ENCODE results near the gene TMEM54. TPM values are rescaled to one million over a fixed set of nuclear protein-coding genes. Genes with fewer than 3 reads are reported as not detected.

TMEM54 gene
- total and polyA plus RNA-seq, 9 of the 15 experiments (the other 6 are each of a cell fraction or from before 2014, with no cell fraction given): 1.00 to 16.2 (median 8.2) TPM

- FAIRE-seq (peak; percentile 35), DNase-seq (ENCODE audit: extremely low read depth in 1 of 4, low spot score in 3 of 4) (peak; percentile 88 to 96 (median 93)), ATAC-seq (peak; percentile 97)
- in situ Hi-C loops (cut with MboI) (loop anchor here (25.0 kb wide), 1 partner anchor 726 kb away; no protein-coding TSS in a partner anchor), intact Hi-C loops (cut with micrococcal nuclease) (no loop called here)
- WGBS (ENCODE audit: insufficient coverage, low coverage, missing lambda C conversion rate): 17% methylated on average over 21 of the region's 79 CpGs
- no peak within 1 kb of the TSS for H3K9ac ChIP-seq (ENCODE audit: insufficient read depth in 1 of 2, low read depth in 2 of 2, low read length in 2 of 2)
- no peaks in the 10 kb centered on the region for H3K79me2 ChIP-seq (ENCODE audit: control insufficient read depth, insufficient read depth, low read length)
- peaks cover 42% of the 10 kb centered on the region for H4K20me1 ChIP-seq (replicated peaks; ENCODE audit: control insufficient read depth, insufficient read depth, low read length)
- ChIA-PET POLR2A (interaction anchor here (0.6 to 1.2 kb wide), 5 partner anchors 11 to 455 kb away, joined by 3 read pairs; no protein-coding TSS in a partner anchor), CTCF (ENCODE audit: low intra/inter-chr PET ratio) (interaction anchor here (0.6 to 1.2 kb wide), 6 partner anchors 9 to 486 kb away, joined by 3 to 5 read pairs (median 4); no protein-coding TSS in a partner anchor)
- H3K4me2 ChIP-seq (ENCODE audit: insufficient read depth, low read length): no peak within 1 kb of the TSS
- no peaks in the 10 kb centered on the region for H3K9me1 ChIP-seq (ENCODE audit: control insufficient read depth, insufficient read depth, low read length)
- H3K4me3 ChIP-seq: peak within 1 kb of the TSS; percentile 20; the same call in 1 of the 2 replicates
- no peak within 1 kb of the TSS for H2AFZ ChIP-seq (ENCODE audit: low read depth, low read length)
- H3K9me3 ChIP-seq (replicated peaks; ENCODE audit: control insufficient read depth, insufficient read depth, low read depth, low read length): no peaks in the 10 kb centered on the region
- BruUV-seq (replicated peaks): no TSS peak
- no peak within 1 kb of the TSS; the same call in 2 of the 3 replicates for H3K27ac ChIP-seq (ENCODE audit: extremely low read depth, low read depth, low read length)
- H3K27me3 ChIP-seq (ENCODE audit: control insufficient read depth in 2 of 2, insufficient read depth in 2 of 2, low read length in 2 of 2): peaks cover 9 to 57% of the 10 kb centered on the region in 2 experiments; a peak in 4 of 5 replicates
- peaks cover 0 to 25% of the 10 kb centered on the region in 2 experiments; a peak in 3 of 5 replicates for H3K4me1 ChIP-seq (replicated peaks in 1 of 2; ENCODE audit: control insufficient read depth in 2 of 2, insufficient read depth in 2 of 2, low read length in 2 of 2)
- no peaks in the 10 kb centered on the region for H3K36me3 ChIP-seq (ENCODE audit: control insufficient read depth, insufficient read depth, low read length)
- TF ChIP-seq RNF219 (CRISPR knock-in tag; IDR thresholded peaks at IDR 0.05) (no peak), ZFX (CRISPR knock-in tag; IDR thresholded peaks at IDR 0.05) (peak; percentile 73), CHD1 (IDR thresholded peaks at IDR 0.05; ENCODE audit: low read length) (no peak), PHB (CRISPR knock-in tag; IDR thresholded peaks at IDR 0.05) (no peak), SAFB2 (IDR thresholded peaks at IDR 0.05; ENCODE audit: borderline replicate concordance, low read depth, low read length, severe bottlenecking) (no peak)
- TF ChIP-seq, protein P1, sequence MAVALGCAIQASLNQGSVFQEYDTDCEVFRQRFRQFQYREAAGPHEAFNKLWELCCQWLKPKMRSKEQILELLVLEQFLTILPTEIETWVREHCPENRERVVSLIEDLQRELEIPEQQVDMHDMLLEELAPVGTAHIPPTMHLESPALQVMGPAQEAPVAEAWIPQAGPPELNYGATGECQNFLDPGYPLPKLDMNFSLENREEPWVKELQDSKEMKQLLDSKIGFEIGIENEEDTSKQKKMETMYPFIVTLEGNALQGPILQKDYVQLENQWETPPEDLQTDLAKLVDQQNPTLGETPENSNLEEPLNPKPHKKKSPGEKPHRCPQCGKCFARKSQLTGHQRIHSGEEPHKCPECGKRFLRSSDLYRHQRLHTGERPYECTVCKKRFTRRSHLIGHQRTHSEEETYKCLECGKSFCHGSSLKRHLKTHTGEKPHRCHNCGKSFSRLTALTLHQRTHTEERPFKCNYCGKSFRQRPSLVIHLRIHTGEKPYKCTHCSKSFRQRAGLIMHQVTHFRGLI (CRISPR knock-in tag; IDR thresholded peaks at IDR 0.05): peak; percentile 60; the same call in 1 of the 2 replicates
- TF ChIP-seq, protein P2, sequence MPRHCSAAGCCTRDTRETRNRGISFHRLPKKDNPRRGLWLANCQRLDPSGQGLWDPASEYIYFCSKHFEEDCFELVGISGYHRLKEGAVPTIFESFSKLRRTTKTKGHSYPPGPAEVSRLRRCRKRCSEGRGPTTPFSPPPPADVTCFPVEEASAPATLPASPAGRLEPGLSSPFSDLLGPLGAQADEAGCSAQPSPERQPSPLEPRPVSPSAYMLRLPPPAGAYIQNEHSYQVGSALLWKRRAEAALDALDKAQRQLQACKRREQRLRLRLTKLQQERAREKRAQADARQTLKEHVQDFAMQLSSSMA (CRISPR knock-in tag; IDR thresholded peaks at IDR 0.05): no peak
- TF ChIP-seq, protein P3, sequence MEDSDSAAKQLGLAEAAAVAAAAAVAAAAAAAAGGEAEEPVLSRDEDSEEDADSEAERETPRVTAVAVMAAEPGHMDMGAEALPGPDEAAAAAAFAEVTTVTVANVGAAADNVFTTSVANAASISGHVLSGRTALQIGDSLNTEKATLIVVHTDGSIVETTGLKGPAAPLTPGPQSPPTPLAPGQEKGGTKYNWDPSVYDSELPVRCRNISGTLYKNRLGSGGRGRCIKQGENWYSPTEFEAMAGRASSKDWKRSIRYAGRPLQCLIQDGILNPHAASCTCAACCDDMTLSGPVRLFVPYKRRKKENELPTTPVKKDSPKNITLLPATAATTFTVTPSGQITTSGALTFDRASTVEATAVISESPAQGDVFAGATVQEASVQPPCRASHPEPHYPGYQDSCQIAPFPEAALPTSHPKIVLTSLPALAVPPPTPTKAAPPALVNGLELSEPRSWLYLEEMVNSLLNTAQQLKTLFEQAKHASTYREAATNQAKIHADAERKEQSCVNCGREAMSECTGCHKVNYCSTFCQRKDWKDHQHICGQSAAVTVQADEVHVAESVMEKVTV (CRISPR knock-in tag; IDR thresholded peaks at IDR 0.05): no peak
- TF ChIP-seq, protein P4, sequence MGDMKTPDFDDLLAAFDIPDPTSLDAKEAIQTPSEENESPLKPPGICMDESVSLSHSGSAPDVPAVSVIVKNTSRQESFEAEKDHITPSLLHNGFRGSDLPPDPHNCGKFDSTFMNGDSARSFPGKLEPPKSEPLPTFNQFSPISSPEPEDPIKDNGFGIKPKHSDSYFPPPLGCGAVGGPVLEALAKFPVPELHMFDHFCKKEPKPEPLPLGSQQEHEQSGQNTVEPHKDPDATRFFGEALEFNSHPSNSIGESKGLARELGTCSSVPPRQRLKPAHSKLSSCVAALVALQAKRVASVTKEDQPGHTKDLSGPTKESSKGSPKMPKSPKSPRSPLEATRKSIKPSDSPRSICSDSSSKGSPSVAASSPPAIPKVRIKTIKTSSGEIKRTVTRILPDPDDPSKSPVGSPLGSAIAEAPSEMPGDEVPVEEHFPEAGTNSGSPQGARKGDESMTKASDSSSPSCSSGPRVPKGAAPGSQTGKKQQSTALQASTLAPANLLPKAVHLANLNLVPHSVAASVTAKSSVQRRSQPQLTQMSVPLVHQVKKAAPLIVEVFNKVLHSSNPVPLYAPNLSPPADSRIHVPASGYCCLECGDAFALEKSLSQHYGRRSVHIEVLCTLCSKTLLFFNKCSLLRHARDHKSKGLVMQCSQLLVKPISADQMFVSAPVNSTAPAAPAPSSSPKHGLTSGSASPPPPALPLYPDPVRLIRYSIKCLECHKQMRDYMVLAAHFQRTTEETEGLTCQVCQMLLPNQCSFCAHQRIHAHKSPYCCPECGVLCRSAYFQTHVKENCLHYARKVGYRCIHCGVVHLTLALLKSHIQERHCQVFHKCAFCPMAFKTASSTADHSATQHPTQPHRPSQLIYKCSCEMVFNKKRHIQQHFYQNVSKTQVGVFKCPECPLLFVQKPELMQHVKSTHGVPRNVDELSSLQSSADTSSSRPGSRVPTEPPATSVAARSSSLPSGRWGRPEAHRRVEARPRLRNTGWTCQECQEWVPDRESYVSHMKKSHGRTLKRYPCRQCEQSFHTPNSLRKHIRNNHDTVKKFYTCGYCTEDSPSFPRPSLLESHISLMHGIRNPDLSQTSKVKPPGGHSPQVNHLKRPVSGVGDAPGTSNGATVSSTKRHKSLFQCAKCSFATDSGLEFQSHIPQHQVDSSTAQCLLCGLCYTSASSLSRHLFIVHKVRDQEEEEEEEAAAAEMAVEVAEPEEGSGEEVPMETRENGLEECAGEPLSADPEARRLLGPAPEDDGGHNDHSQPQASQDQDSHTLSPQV (IDR thresholded peaks at IDR 0.05): no peak
Observed at GRCh38 chr1:32886004-32886827, 15.0 kb downstream of the TMEM54 start, which contains the start of gene HPCA. Gene HPCA (plus strand): TSS chr1:32886491. CDS start chr1:32888899, 2,408 bp downstream.

Measured in K562 (cell line).